ENCODE data around the gene PRRT3. TPM values are rescaled to one million over a fixed set of nuclear protein-coding genes. Genes with fewer than 3 reads are reported as not detected.

Gene PRRT3
- total and polyA plus RNA-seq, 9 of the 15 experiments (the other 6 are each of a cell fraction or from before 2014, with no cell fraction given): 0.06 to 1.9 (median 1.2) TPM

- no peak for TF ChIP-seq PPARD (CRISPR knock-in tag; IDR thresholded peaks at IDR 0.05)
- TF ChIP-seq HDAC8 (tag; IDR thresholded peaks at IDR 0.05): no peak; the same call in 1 of the 2 replicates
- peak; percentile 80 for TF ChIP-seq MTA3 (IDR thresholded peaks at IDR 0.05; ENCODE audit: borderline replicate concordance)
These were observed 26.6 kb upstream of the PRRT3 start (continued) for GRCh38 chr3:9978710-9979305.

GRCh38 chr3:9976721-9977709, 24.8 kb upstream of the PRRT3 start:
- peak; percentile 93 for ATAC-seq
- TF ChIP-seq, protein P1, sequence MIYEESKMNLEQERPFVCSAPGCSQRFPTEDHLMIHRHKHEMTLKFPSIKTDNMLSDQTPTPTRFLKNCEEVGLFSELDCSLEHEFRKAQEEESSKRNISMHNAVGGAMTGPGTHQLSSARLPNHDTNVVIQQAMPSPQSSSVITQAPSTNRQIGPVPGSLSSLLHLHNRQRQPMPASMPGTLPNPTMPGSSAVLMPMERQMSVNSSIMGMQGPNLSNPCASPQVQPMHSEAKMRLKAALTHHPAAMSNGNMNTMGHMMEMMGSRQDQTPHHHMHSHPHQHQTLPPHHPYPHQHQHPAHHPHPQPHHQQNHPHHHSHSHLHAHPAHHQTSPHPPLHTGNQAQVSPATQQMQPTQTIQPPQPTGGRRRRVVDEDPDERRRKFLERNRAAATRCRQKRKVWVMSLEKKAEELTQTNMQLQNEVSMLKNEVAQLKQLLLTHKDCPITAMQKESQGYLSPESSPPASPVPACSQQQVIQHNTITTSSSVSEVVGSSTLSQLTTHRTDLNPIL (CRISPR knock-in tag; IDR thresholded peaks at IDR 0.05): no peak; the same call in 1 of the 2 replicates
- TF ChIP-seq FOXJ2 (tag; IDR thresholded peaks at IDR 0.05) (peak; percentile 61; the same call in 1 of the 2 replicates), MCM2 (IDR thresholded peaks at IDR 0.05; ENCODE audit: low read depth) (no peak), ZNF766 (CRISPR knock-in tag; conservative IDR thresholded peaks at IDR 0.05) (peak; percentile 78), HES1 (IDR thresholded peaks at IDR 0.05; ENCODE audit: low read depth) (no peak), HDAC3 (IDR thresholded peaks at IDR 0.05; ENCODE audit: borderline replicate concordance, partially characterized antibody) (no peak), KAT2B (IDR thresholded peaks at IDR 0.05; ENCODE audit: low read depth, low read length) (no peak), JUND (IDR thresholded peaks at IDR 0.05; ENCODE audit: borderline replicate concordance, low read depth, low read length) (peak; percentile 99), JUND (tag; IDR thresholded peaks at IDR 0.05; ENCODE audit: borderline replicate concordance, low read depth, low read length) (peak; percentile 99)
- TF ChIP-seq, protein P2, sequence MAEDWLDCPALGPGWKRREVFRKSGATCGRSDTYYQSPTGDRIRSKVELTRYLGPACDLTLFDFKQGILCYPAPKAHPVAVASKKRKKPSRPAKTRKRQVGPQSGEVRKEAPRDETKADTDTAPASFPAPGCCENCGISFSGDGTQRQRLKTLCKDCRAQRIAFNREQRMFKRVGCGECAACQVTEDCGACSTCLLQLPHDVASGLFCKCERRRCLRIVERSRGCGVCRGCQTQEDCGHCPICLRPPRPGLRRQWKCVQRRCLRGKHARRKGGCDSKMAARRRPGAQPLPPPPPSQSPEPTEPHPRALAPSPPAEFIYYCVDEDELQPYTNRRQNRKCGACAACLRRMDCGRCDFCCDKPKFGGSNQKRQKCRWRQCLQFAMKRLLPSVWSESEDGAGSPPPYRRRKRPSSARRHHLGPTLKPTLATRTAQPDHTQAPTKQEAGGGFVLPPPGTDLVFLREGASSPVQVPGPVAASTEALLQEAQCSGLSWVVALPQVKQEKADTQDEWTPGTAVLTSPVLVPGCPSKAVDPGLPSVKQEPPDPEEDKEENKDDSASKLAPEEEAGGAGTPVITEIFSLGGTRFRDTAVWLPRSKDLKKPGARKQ (CRISPR knock-in tag; IDR thresholded peaks at IDR 0.05): no peak

More at GRCh38 chr3:9976721-9977709, 24.8 kb upstream of the PRRT3 start:
- POLR2A ChIA-PET: interaction anchor here (0.5 to 4.6 kb wide), 23 partner anchors 9 to 1140 kb away, joined by 3 to 53 read pairs (median 3); partner anchors contain the start of genes CIDEC, CRELD1, EMC3 and IL17RC
- CTCF ChIA-PET (ENCODE audit: low intra/inter-chr PET ratio): interaction anchor here (0.6 kb wide), 1 partner anchor 138 kb away, joined by 5 read pairs; no protein-coding TSS in a partner anchor
- Histone ChIP-seq H3K9me1 (ENCODE audit: control insufficient read depth, insufficient read depth, low read length) (no peaks in the 10 kb centered on the region), H4K20me1 (replicated peaks; ENCODE audit: control insufficient read depth, insufficient read depth, low read length) (no peaks in the 10 kb centered on the region), H3K4me2 (ENCODE audit: insufficient read depth, low read length) (peak overlapping the region; percentile 89), H3K9me3 (replicated peaks; ENCODE audit: control insufficient read depth, insufficient read depth, low read depth, low read length) (no peaks in the 10 kb centered on the region), H3K4me1 (replicated peaks in 1 of 2; ENCODE audit: control insufficient read depth in 2 of 2, insufficient read depth in 2 of 2, low read length in 2 of 2) (peaks cover 37 to 43% of the 10 kb centered on the region in 2 experiments), H3K9ac (ENCODE audit: insufficient read depth in 1 of 2, low read depth in 2 of 2, low read length in 2 of 2) (peak overlapping the region; percentile 81 to 94; a peak in 3 of 4 replicates), H2AFZ (ENCODE audit: low read depth, low read length) (peak overlapping the region; percentile 56), H3K4me3 (peak overlapping the region; percentile 27), H3K27me3 (ENCODE audit: control insufficient read depth in 2 of 2, insufficient read depth in 2 of 2, low read length in 2 of 2) (no peaks in the 10 kb centered on the region), H3K27ac (ENCODE audit: extremely low read depth, low read depth, low read length) (peak overlapping the region; percentile 99), H3K79me2 (ENCODE audit: control insufficient read depth, insufficient read depth, low read length) (peaks cover 58% of the 10 kb centered on the region), H3K36me3 (ENCODE audit: control insufficient read depth, insufficient read depth, low read length) (peaks cover 67% of the 10 kb centered on the region)
- TSS peak; percentile 88 for BruUV-seq (replicated peaks)
- 5% methylated on average over 7 of the region's 7 CpGs for WGBS (ENCODE audit: insufficient coverage, low coverage, missing lambda C conversion rate)
- DNase-seq (ENCODE audit: extremely low read depth in 1 of 4, low spot score in 3 of 4) (peak; percentile 80 to 98 (median 86)), FAIRE-seq (peak; percentile 98)
- intact Hi-C loops (cut with micrococcal nuclease) (loop anchor here (2.0 kb wide), 2 partner anchors 44 to 114 kb away; partner anchors contain the start of gene CRELD1), in situ Hi-C loops (cut with MboI) (no loop called here)

Measured in K562 (cell line).